Breast epithelium (tissue), 3 donors: ENCODE measurements around the gene TSR2.

ENCODE experiments used
- POLR2A ChIP-seq: fragments of 450-650 bp; IDR thresholded peaks from one replicate; pipeline ENCODE4 v1.6.1; 2016; ENCODE audit warnings: antibody characterized with exemption, mild to moderate bottlenecking, moderate library complexity
- POLR2AphosphoS5 ChIP-seq, 3 donors: sonication (generic); formaldehyde crosslinking; IDR thresholded peaks; one replicate each; pipeline ENCODE4 v1.6.1; 2017; ENCODE audit warnings: antibody characterized with exemption in 3 of 3

GRCh38 chrX:54419559-54420302, 20.5 kb upstream of the TSR2 start:
- TF ChIP-seq POLR2A: no peak
- TF ChIP-seq POLR2AphosphoS5 (IDR thresholded peaks at IDR 0.05): no peak
